ENCODE results near the gene ADAMTSL1. TPM values are rescaled to one million over a fixed set of nuclear protein-coding genes. Genes with fewer than 3 reads are reported as not detected.

Gene ADAMTSL1
- total RNA-seq, 1 donor from 2014 or later, result 11.4 TPM

DNA sequence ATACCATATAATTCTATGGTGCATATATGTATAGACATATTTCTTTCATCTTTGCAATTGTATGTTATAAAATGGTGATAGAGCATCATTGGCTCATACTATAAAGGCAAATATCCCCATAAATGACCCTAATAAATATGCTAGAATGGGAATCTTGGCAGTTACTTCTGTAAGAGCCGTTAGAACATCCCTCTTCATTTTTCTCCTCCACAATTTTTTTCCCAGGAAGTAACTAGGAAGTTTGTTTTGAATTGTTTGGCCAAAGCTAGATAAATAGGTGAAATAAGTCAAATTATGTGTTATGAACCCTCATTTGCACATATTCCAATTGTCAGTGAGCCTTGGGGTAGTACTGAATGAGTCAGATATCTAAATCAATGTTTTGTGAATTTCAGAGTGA lies 209.9 kb downstream of the ADAMTSL1 start:
- FAIRE-seq (no peak), DNase-seq (ENCODE audit: low spot score in 2 of 2) (no peak)

DNA sequence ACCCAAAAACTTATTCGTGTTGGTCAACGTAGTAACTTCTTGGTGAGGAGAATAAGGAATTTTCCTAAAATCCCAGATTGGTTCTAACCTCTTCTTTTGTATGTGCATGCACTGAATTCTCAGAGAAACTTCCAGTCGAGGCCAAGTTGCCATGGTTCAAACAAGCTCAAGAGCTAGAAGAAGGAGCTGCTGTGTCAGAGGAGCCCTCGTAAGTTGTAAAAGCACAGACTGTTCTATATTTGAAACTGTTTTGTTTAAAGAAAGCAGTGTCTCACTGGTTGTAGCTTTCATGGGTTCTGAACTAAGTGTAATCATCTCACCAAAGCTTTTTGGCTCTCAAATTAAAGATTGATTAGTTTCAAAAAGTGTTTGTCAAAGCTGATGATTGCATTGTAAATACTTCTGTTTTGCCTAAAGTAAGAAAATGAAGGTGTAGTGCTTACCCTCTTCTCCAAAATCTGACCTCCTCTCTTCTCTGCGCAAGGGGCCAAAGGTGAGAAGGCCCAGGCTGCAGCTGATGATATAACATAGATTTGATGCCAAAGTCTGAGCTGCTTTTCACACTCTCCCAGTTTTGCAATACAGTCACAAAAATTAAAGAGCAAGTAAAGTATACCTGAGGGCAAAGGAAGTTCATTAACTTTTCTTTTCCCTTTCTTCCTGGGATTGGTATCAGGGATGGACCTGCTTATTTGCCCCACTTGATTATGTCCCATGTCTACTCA lies 210.8 kb downstream of the ADAMTSL1 start:
- FAIRE-seq, result no peak
- no peak for DNase-seq (ENCODE audit: low spot score in 2 of 2)

DNA sequence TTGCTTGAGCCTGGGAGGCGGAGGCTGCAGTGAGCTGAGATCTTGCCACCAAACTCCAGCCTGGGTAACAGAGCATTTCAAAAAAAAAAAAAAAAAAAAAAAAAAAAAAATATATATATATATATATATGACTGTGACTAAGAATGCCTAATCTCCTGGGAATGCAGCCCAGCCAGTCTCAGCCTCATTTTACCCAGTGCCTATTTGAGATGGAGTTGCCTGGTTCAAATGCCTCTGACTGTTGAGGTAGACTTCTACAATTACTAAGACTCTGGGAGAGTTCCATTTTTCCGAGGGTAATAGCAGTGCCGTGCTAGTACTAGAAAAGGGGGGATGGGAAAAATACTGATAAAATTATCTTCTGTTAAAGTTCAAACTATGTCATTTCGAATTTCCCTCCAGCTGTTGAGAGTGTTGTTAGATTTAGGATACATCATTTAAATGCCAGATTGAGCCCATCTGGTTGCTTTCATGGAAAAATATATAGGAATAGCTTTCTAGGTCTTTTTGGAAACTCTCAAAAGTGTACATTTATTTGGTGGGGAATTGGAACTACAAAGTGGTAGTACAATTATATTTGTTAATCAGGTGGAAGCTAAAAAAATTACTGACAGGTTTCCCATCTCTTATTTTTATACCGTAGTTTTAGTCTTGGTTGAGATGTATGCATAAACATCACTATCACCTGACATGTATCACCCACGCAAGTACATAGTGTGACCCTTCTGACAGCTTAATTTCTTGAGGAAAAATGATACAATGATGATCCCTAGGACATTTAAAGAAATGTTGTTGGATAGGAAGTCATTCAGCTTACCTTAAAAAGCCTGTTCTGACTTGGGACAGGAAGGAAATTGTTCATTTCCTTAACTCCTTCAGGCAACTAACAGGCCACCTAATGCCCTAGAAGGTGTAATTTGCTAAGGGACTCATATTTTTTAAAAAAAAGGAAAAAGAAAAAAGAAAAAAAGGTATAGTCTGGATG lies 214.9 kb downstream of the ADAMTSL1 start:
- FAIRE-seq (no peak), DNase-seq (ENCODE audit: low spot score in 2 of 2) (no peak)

DNA sequence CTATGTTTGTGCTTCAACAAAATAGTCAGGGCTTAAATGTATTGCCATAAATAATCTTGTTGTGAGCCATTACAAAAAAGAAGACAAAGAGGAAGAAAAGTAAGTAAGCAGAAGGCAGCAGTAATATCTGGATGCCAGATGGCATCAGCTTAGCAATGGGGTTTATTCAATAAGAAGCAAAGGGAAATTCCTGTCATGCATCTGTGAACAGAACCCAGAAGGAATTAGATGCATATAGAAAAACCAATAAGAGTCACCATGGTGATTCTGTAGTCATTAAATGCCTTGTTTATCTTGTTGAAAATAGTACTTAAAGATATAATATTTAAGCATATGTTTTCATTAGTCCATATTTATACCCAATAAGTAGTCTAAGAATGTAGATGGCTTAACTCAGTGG lies 216.0 kb downstream of the ADAMTSL1 start:
- DNase-seq (ENCODE audit: low spot score in 2 of 2), result no peak

DNA sequence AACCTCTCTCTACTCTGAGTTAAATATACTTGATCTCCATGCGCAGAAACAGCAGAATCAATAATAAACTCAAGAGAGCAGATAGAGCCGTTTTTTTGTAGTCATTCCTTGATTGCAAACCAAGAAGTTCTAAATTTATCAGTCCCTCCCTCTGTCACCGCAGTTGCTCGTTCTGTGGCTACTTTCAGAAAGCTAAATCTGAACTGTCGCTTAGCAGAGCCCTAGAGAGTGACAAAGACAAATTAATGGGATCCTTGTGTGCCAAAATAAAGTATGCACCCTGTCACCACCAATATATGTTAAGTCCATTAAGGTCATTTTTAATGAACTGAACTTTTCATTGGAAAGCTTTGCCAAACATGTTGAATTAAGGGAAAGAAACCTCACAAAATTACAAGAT lies 218.3 kb downstream of the ADAMTSL1 start:
- DNase-seq (ENCODE audit: low spot score in 2 of 2), result no peak
- no peak for FAIRE-seq

More for the DNA sequence above, 216.0 kb downstream of the ADAMTSL1 start:
- no peak for FAIRE-seq

- FAIRE-seq, result no peak
Measured at GRCh38 chr9:18692962-18693361, 219.0 kb downstream of the ADAMTSL1 start.

GRCh38 chr9:18694959-18695668 lies 221.2 kb downstream of the ADAMTSL1 start:
- FAIRE-seq (no peak), DNase-seq (ENCODE audit: low spot score in 2 of 2) (no peak)

More at GRCh38 chr9:18692962-18693361, 219.0 kb downstream of the ADAMTSL1 start:
- DNase-seq (ENCODE audit: low spot score in 2 of 2), result no peak

- FAIRE-seq (no peak), DNase-seq (ENCODE audit: low spot score in 2 of 2) (no peak)
Measured at GRCh38 chr9:18698992-18699391, 225.0 kb downstream of the ADAMTSL1 start.

DNA sequence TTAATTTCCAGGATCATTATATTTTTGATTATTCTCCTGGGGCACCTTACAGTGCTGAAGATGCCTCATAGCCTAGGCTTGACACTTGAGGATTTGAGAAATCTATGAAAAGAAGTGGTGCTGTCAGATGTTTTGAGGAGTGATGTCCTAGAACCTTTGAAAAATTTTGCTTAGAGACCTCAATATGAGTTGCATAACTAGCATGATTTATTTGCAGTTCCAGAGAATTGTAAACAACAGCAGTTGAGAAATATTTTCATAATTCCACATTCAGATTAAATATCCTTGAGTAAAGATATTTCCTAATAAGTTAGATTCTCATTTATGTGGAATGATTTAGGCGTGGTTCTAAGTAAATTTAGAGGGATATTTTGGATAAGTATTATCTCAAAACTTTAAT lies 225.8 kb downstream of the ADAMTSL1 start:
- no peak for FAIRE-seq

DNA sequence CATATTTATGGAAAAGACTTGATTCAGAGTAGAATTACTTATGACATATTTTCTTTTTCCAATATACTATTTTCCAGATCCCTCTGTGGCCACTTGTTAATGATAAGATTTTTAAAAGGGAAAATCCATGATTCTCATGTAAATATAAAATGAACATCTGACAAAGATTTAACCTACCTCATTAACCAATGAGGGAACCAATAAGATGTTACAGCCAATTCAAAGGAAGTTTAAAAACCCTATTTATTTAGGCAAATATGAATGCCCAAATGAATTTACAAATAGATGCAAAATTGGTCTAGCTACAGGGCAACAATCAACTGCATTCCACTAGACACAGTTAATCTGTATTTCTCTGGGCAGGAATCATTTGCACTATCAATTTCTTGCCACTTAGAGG lies 226.8 kb downstream of the ADAMTSL1 start:
- no peak for FAIRE-seq

More for the DNA sequence above, 225.8 kb downstream of the ADAMTSL1 start:
- DNase-seq (ENCODE audit: low spot score in 2 of 2), result no peak

DNA sequence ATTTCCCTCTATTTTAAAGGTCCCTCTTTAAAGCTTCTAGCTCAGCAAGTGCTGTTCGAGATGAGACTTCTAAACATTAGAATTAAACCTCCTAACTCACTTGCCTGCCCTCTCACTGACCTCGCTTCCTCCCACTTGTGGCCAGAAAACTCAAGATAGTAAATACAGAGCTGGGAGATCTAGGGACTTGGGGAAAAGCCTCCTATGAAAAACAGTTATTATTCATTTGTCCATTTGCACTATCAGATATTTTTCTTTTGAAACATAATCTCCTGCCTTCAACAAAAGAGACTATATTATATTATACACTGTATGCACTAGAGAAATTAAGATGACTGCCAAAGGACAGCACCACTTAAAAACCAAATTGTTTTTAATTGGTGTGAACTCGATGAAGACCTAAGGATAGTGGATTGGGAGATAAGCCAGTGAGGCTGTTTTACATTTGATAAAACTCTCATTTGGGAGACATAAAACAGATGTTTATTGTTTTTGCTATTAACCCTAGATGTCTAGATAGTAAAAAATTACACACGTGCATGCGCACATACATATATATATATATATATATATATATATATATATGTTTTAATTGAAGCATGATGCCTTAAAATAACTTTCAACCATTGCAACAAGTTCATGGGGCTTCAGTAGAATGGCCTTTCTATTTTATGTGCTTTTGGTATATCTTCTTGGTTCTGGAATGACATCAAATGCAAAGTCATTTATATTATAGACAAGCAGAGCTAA lies 229.4 kb downstream of the ADAMTSL1 start:
- DNase-seq (ENCODE audit: low spot score in 2 of 2) (no peak), FAIRE-seq (no peak)

More for the DNA sequence above, 226.8 kb downstream of the ADAMTSL1 start:
- no peak for DNase-seq (ENCODE audit: low spot score in 2 of 2)

- DNase-seq (ENCODE audit: low spot score in 2 of 2), result no peak
- FAIRE-seq, result no peak
Measured at GRCh38 chr9:18703901-18704379, 230.0 kb downstream of the ADAMTSL1 start.

DNA sequence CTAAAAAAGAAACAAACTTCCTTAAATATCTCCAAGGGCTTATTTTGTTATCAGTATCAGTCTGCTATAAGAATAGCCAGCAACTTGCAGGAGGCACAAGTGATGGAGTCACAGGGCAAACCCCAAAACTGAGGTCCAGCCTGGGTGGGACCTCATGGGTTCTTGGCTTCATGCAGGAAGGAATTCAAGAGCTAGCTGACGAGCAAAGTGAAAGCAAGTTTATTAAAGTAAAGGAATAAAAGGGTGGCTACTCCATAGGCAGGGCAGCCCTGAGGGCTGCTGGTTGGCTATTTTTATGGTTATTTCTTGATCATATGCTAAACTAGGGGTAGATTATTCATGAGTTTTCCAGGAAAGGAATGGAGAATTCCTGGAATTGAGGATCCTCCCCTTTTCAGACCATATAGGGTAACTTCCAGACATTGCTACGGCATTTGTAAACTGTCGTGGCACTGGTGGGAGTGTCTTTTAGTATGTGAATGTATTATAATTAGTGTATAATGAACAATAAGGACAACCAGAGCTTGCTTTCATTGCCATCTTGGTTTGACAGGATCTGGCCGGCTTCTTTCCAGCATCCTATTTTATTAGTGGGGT lies 231.9 kb downstream of the ADAMTSL1 start:
- no peak for DNase-seq (ENCODE audit: low spot score in 2 of 2)
- FAIRE-seq, result no peak

- no peak for DNase-seq (ENCODE audit: low spot score in 2 of 2)
Measured at GRCh38 chr9:18706648-18707047, 232.7 kb downstream of the ADAMTSL1 start.

GRCh38 chr9:18707061-18707461 lies 233.1 kb downstream of the ADAMTSL1 start:
- FAIRE-seq (no peak), DNase-seq (ENCODE audit: low spot score in 2 of 2) (no peak)

More at GRCh38 chr9:18706648-18707047, 232.7 kb downstream of the ADAMTSL1 start:
- FAIRE-seq, result no peak

DNA sequence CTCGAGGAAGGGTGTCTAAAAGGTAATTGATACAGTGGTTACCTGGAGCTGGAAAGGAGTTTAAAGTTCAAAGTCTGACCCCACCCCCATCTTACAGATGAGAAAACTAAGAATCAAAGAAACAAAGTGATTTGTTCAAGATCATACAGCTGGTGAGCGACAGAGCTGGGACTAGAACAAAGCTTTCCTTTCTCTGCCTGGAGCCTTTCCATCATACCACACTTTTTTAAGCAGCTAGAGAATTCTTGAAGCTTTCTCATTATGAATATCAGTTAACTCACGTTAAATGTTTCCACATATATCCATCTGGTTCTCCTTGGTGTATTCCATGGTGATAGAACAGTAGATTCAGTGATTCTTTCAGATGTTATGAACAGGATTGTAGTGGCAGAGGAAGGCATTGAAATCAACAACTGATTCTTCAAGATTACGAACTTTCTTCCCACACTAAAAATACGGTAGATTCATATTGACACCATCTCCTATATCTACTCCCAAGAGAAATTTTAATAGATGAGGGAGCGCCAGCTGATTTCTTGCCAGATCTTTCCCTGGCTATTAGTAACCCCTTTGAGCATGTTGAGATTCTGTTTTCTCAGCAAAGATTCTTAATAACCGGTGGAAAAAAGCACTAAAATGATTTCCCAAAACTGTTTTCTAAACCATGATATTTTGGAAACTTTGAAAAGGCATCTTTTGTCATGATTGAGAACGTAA lies 233.7 kb downstream of the ADAMTSL1 start:
- FAIRE-seq (no peak), DNase-seq (ENCODE audit: low spot score in 2 of 2) (no peak)

DNA sequence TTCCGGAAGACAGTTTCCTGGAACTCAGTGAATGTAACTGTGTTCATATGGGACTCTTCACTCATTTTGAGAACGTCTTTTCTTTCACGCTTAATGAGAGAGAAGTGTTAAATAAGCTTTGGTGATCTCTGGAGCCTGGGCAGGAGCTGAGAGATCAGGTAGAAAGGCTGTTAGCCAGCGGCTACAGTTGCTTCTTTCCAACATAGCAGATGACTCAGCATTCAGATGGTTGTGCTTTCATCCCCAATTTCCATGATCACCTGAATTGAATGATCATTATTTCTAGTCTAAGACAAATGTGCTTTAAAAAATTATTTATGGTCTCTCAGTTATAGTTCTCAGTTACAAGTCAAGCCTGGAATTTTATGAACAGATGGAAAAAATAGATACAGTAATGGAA lies 234.5 kb downstream of the ADAMTSL1 start:
- DNase-seq (ENCODE audit: low spot score in 2 of 2) (no peak), FAIRE-seq (no peak)

DNA sequence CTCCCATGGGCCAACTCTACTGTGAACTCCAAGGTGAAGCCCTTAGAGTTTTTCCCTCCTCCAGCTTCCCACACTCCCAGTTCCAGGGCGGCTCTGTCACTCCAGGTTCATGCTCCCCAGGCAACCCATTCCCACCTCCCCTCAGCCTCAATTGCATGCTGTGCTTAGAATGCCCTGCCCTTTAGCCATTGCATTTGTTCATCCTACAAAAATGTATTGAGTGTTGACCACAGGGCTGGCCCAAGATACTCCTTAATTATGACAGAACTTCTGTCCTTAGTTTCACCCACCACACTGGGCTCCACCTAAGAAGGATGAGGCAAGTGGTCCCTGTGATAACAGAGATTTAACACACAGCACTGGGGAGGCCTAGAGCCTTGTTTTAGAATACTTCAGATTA lies 236.1 kb downstream of the ADAMTSL1 start:
- no peak for DNase-seq (ENCODE audit: low spot score in 2 of 2)
- FAIRE-seq, result no peak

DNA sequence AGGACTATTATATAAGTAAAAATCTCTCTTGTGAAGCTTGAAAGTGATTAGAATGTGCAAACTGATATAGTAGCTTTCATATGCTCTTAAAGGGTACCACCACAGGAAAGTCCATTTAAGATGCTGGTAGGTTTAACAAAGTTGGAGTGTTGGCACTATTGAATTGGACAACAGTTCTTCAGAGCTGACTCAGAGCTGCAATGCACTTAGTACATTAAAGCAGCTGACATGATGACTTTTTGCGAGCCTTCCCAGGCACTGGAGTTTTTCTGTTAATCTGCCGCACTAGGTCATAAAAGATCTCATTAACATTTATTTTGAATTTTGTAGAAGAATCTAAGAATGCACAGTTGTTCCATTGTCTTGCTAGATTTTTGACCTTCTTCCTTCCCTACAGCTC lies 243.8 kb downstream of the ADAMTSL1 start:
- DNase-seq (ENCODE audit: low spot score in 2 of 2), result no peak
- FAIRE-seq, result no peak
